Aorta (tissue), 5 donors: ENCODE results near the gene CDK2AP2. TPM values are rescaled to one million over a fixed set of nuclear protein-coding genes. Genes with fewer than 3 reads are reported as not detected.
A peak's percentile ranks its signal among the peaks of the same experiment; 100 is the strongest.

Source experiments
- ATAC-seq: fragments of 200-7000 bp; cut with Tn5 transposase; one replicate; pipeline ENCODE4 v1.9.1; 2022; ENCODE audit warnings: moderate library complexity; ENCODE audit not compliant: low FRiP score
- DNase-seq, 2 donors: peaks; one replicate each; pipeline ENCODE4 v3.0.0-alpha.2; 2020
- H3K27ac ChIP-seq, 2 donors: one replicate each; pipeline ENCODE4 v1.5.1; 2013; ENCODE audit warnings: low read length in 2 of 2, mild to moderate bottlenecking in 2 of 2, moderate library complexity in 2 of 2, control low read depth in 1 of 2, inconsistent platforms in 1 of 2, low read depth in 1 of 2
- H3K27me3 ChIP-seq, 2 donors: one replicate each; pipeline ENCODE4 v1.6.1; 2013; ENCODE audit warnings: control low read depth in 1 of 2, low read length in 1 of 2, mild to moderate bottlenecking in 1 of 2, moderate library complexity in 1 of 2; ENCODE audit not compliant: insufficient read depth in 2 of 2, control insufficient read depth in 1 of 2
- H3K36me3 ChIP-seq, 2 donors: one replicate each; pipeline ENCODE4 v1.6.1; 2013; ENCODE audit warnings: control low read depth in 1 of 2, low read length in 1 of 2, mild to moderate bottlenecking in 1 of 2; ENCODE audit not compliant: insufficient read depth in 2 of 2, control insufficient read depth in 1 of 2
- H3K4me1 ChIP-seq, 2 donors: one replicate each; pipeline ENCODE4 v1.6.1; 2013; ENCODE audit warnings: low read length in 2 of 2, control low read depth in 1 of 2, mild to moderate bottlenecking in 1 of 2, moderate library complexity in 1 of 2; ENCODE audit not compliant: insufficient read depth in 2 of 2, control insufficient read depth in 1 of 2
- H3K4me3 ChIP-seq, 2 donors: one replicate each; pipeline ENCODE4 v1.5.1; 2013; ENCODE audit warnings: low read length in 2 of 2, control low read depth in 1 of 2, mild to moderate bottlenecking in 1 of 2
- H3K9me3 ChIP-seq: one replicate; pipeline ENCODE4 v1.6.1; 2013; ENCODE audit warnings: mild to moderate bottlenecking, low read length; ENCODE audit not compliant: control insufficient read depth
- WGBS, 2 donors: extraction: QIAGEN DNeasy Blood & Tissue Kit; methylation state at CpG; one replicate each; pipeline ENCODE4 v1.1.7; 2013; 5-methylcytosine and 5-hydroxymethylcytosine counted together
- intact Hi-C, 2 donors: fragments of 100-400 bp; cut with DNase I; formaldehyde crosslinking; loops; one replicate each; pipeline versions ENCODE4 v1.14.2 to v1.15.0; 2022
- microRNA-seq, 2 donors: library from miRNA; unstranded; fragments of <30 nt; microRNA quantifications; one replicate each; pipeline ENCODE4 v1.2.0, GENCODE V29; 2020
- polyA plus RNA-seq, 2 donors: library from polyadenylated mRNA; stranded (reverse); fragments of 200-250 nt; gene quantifications; one replicate each; pipeline ENCODE4 v1.2.3, GENCODE V29; 2013
- total RNA-seq, 2 donors: library from RNA; stranded (reverse); fragmentation: NEBNext Ultra II Directional; extraction: Animal tissue kit (Norgen Biotek cat#: 25700); gene quantifications; one replicate each; pipeline ENCODE4 v1.2.1, GENCODE V29; 2021
- donor health status: healthy with polysubstance abuse.
- donor health status: Bipolar disorder and iron deficiency.
- donor health status: DM: no; HTN: no; CAD: no.
- donor health status: DM: no; HTN: no; CAD: no.
- donor health status: DM: yes; HTN: yes; CAD: no.

Gene CDK2AP2
- total and polyA plus RNA-seq, 4 donors = 40.8 to 105 (median 76.5) TPM

- intact Hi-C loops = loop anchor here (5.0 kb wide), 2 partner anchors 43 to 62 kb away; partner anchors contain the start of genes PPP1CA (in 2 of the 2), TBC1D10C (in 2 of the 2), CDK2AP2 (in 1 of the 2) and PITPNM1 (in 1 of the 2)
- no peaks in the 10 kb centered on the region for H3K27me3 ChIP-seq
- H3K4me3 ChIP-seq = peak overlapping the region; percentile 18 to 49
- H3K4me1 ChIP-seq = no peaks in the 10 kb centered on the region
- H3K36me3 ChIP-seq = no peaks in the 10 kb centered on the region
- ATAC-seq (peak; percentile 89), DNase-seq (peak; percentile 93 to 95)
- H3K9me3 ChIP-seq = no peaks in the 10 kb centered on the region
- 19 to 29% methylated on average over 39 to 56 of the region's 56 CpGs for WGBS, 2 donors
- H3K27ac ChIP-seq = peak overlapping the region in 1 of 2 donors; percentile 85
Measured at GRCh38 chr11:67464411-67465188, 43.4 kb downstream of the CDK2AP2 start.

- Histone ChIP-seq H3K4me1 (no peaks in the 10 kb centered on the region), H3K27ac (peak overlapping the region in 1 of 2 donors; percentile 18), H3K9me3 (no peaks in the 10 kb centered on the region), H3K4me3 (no peak overlapping the region), H3K36me3 (no peaks in the 10 kb centered on the region), H3K27me3 (no peaks in the 10 kb centered on the region)
- intact Hi-C loops = no loop called here
- 69 to 71% methylated on average over 20 of the region's 20 CpGs for WGBS, 2 donors
- peak; percentile 69 for ATAC-seq
- peak; percentile 91 to 94 for DNase-seq
Measured at GRCh38 chr11:67463680-67464410, 44.1 kb downstream of the CDK2AP2 start.

DNA sequence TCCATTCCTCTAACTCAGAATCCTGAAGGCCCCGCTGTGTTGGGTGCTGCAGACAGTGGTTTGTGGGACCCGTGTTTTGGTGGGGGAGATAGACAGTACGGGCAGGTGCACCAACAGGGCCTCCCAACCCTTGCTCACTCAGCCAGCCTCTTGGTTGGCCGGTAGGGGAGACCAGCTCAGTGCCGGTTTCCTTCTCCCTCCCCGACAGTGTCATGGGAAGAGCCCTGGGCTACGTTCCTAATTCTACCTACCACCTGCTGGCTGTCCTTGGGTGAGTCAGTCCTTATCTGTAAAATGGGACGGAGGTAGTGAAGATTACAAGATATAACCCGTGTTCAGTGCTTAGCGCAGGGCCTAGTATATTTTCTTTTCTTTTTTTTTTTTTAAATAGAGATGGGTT lies 44.8 kb downstream of the CDK2AP2 start:
- Histone ChIP-seq H3K4me1 (no peaks in the 10 kb centered on the region), H3K4me3 (no peak overlapping the region), H3K9me3 (no peaks in the 10 kb centered on the region), H3K36me3 (no peaks in the 10 kb centered on the region), H3K27ac (no peak overlapping the region), H3K27me3 (no peaks in the 10 kb centered on the region)
- WGBS, 2 donors = 90 to 91% methylated on average over 10 of the region's 10 CpGs
- no peak for DNase-seq
- ATAC-seq = no peak
- intact Hi-C loops = no loop called here

DNA sequence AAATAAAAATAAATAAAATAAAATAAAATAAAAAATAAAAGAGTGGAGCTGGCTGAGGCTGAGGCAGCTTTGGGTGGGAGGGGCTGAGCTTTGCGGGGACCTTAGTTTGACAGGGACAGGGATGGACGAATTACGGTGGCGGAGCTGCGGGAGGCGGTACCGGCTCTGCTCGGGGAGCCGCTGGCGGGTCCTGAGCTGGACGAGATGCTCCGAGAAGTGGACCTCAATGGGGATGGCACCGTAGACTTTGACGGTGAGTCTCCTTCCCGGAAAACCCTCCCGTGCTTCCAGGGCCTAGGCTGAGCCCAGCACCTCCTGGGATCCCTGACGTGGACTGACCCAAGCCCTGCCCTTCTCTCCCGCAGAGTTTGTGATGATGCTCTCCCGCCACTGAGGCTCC lies 49.7 kb downstream of the CDK2AP2 start:
- ATAC-seq (no peak), DNase-seq (no peak)
- no peaks in the 10 kb centered on the region for H3K27me3 ChIP-seq
- H3K4me3 ChIP-seq = no peak overlapping the region
- 82 to 86% methylated on average over 19 of the region's 19 CpGs for WGBS, 2 donors
- no peaks in the 10 kb centered on the region for H3K4me1 ChIP-seq
- intact Hi-C loops = no loop called here
- H3K9me3 ChIP-seq = no peaks in the 10 kb centered on the region
- no peaks in the 10 kb centered on the region for H3K36me3 ChIP-seq
- H3K27ac ChIP-seq = no peak overlapping the region

DNA sequence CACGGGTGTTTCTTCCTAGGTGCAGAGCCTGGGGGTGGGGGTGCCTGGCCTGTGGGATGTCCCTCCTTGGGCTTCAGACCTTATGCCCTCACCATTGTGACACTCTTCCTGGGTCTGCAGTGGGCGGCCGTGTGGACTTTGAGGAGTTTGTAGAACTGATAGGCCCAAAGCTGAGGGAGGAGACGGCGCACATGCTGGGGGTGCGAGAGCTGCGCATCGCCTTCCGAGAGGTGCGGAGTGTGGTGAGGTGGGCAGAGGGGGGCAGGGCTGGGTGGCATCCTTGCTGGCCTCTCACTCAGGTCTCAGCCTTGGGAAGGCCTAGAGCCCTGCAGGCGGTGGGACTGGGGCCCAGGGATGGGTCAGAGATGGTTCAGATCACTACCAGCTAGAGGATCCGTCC lies 50.5 kb downstream of the CDK2AP2 start:
- intact Hi-C loops = no loop called here
- WGBS, 2 donors = 89 to 90% methylated on average over 12 of the region's 12 CpGs
- H3K27ac ChIP-seq = no peak overlapping the region
- H3K27me3 ChIP-seq = no peaks in the 10 kb centered on the region
- no peaks in the 10 kb centered on the region for H3K4me1 ChIP-seq
- ATAC-seq = peak; percentile 51
- no peak overlapping the region for H3K4me3 ChIP-seq
- H3K9me3 ChIP-seq = no peaks in the 10 kb centered on the region
- H3K36me3 ChIP-seq = no peaks in the 10 kb centered on the region
- DNase-seq = no peak

Small RNA genes within 50 kb of the gene (microRNA-seq; reads per million reads assigned to microRNA genes)
- 0 to 1.8 reads per million in 2 donors for gene MIR6752

Other genes starting within 250 kb of the CDK2AP2 start
- 10 to 100 TPM; 53.8 to 77.6 TPM for gene GRK2, start 241.7 kb downstream of the CDK2AP2 start, total RNA-seq
- 10 to 100 TPM; 29.3 to 53.6 TPM for gene GRK2, start 241.7 kb downstream of the CDK2AP2 start, polyA plus RNA-seq
- 10 to 100 TPM; 43.2 to 96.1 TPM for gene ANKRD13D, start 218.9 kb downstream of the CDK2AP2 start, total RNA-seq
- 100 to 1,000 TPM in 1 of 2 donors, 10 to 100 TPM in 1; 16.8 to 100 TPM for gene ANKRD13D, start 218.9 kb downstream of the CDK2AP2 start, polyA plus RNA-seq
- gene SSH3, start 204.6 kb downstream of the CDK2AP2 start, total RNA-seq = 10 to 100 TPM; 27.3 to 37.0 TPM
- gene SSH3, start 204.6 kb downstream of the CDK2AP2 start, polyA plus RNA-seq = 10 to 100 TPM; 13.3 to 24.1 TPM
- 10 to 100 TPM; 82.7 to 85.1 TPM for gene POLD4, start 154.6 kb downstream of the CDK2AP2 start, total RNA-seq
- gene POLD4, start 154.6 kb downstream of the CDK2AP2 start, polyA plus RNA-seq = 100 to 1,000 TPM; 175 to 338 TPM
- 10 to 100 TPM in 1 of 2 donors, 1 to 10 TPM in 1; 7.7 to 12.0 TPM for gene CLCF1, start 134.6 kb downstream of the CDK2AP2 start, total RNA-seq
- gene CLCF1, start 134.6 kb downstream of the CDK2AP2 start, polyA plus RNA-seq = 10 to 100 TPM in 1 of 2 donors, 1 to 10 TPM in 1; 2.6 to 19.5 TPM
- gene RAD9A, start 116.2 kb downstream of the CDK2AP2 start, total RNA-seq = 10 to 100 TPM; 14.6 to 25.1 TPM
- gene RAD9A, start 116.2 kb downstream of the CDK2AP2 start, polyA plus RNA-seq = 10 to 100 TPM in 1 of 2 donors, 1 to 10 TPM in 1; 8.8 to 56.2 TPM
- 10 to 100 TPM; 61.7 to 64.8 TPM for gene PPP1CA, start 106.3 kb downstream of the CDK2AP2 start, total RNA-seq
- 10 to 100 TPM; 79.6 to 92.0 TPM for gene PPP1CA, start 106.3 kb downstream of the CDK2AP2 start, polyA plus RNA-seq
- 1 to 10 TPM; 4.2 to 9.5 TPM for gene TBC1D10C, start 104.1 kb downstream of the CDK2AP2 start, total RNA-seq
- 1 to 10 TPM; 1.9 to 2.3 TPM for gene TBC1D10C, start 104.1 kb downstream of the CDK2AP2 start, polyA plus RNA-seq
- 1 to 10 TPM; 7.0 to 9.3 TPM for gene CARNS1, start 92.5 kb downstream of the CDK2AP2 start, total RNA-seq
- 1 to 10 TPM in 1 of 2 donors, under 1 TPM in 1; 0.38 to 8.1 TPM for gene CARNS1, start 92.5 kb downstream of the CDK2AP2 start, polyA plus RNA-seq
- gene RPS6KB2, start 79.7 kb downstream of the CDK2AP2 start, total RNA-seq = 10 to 100 TPM; 30.8 to 37.7 TPM
- gene RPS6KB2, start 79.7 kb downstream of the CDK2AP2 start, polyA plus RNA-seq = 10 to 100 TPM; 38.2 to 84.8 TPM
- gene PTPRCAP, start 70.5 kb downstream of the CDK2AP2 start, total RNA-seq = 1 to 10 TPM; 2.9 to 4.8 TPM
- 10 to 100 TPM in 1 of 2 donors, 1 to 10 TPM in 1; 2.0 to 13.8 TPM for gene PTPRCAP, start 70.5 kb downstream of the CDK2AP2 start, polyA plus RNA-seq
- 10 to 100 TPM; 77.6 to 79.6 TPM for gene CORO1B, start 64.7 kb downstream of the CDK2AP2 start, total RNA-seq
- 10 to 100 TPM; 45.7 to 96.7 TPM for gene CORO1B, start 64.7 kb downstream of the CDK2AP2 start, polyA plus RNA-seq
- gene GPR152, start 55.4 kb downstream of the CDK2AP2 start, total RNA-seq = not detected
- not detected for gene GPR152, start 55.4 kb downstream of the CDK2AP2 start, polyA plus RNA-seq
- 1 to 10 TPM; 2.4 TPM for gene CABP4, start 52.8 kb downstream of the CDK2AP2 start, total RNA-seq
- 1 to 10 TPM in 1 of 2 donors, under 1 TPM in 1; 0.33 to 3.9 TPM for gene CABP4, start 52.8 kb downstream of the CDK2AP2 start, polyA plus RNA-seq
- gene TMEM134, start 38.9 kb downstream of the CDK2AP2 start, total RNA-seq = 10 to 100 TPM; 34.1 to 37.6 TPM
- 10 to 100 TPM; 20.0 to 63.2 TPM for gene TMEM134, start 38.9 kb downstream of the CDK2AP2 start, polyA plus RNA-seq
- 10 to 100 TPM; 61.2 to 63.1 TPM for gene AIP, start 25.1 kb downstream of the CDK2AP2 start, total RNA-seq
- gene AIP, start 25.1 kb downstream of the CDK2AP2 start, polyA plus RNA-seq = 100 to 1,000 TPM; 105 to 141 TPM
- 10 to 100 TPM; 40.5 to 48.8 TPM for gene PITPNM1, start 2.8 kb downstream of the CDK2AP2 start, total RNA-seq
- 10 to 100 TPM; 11.8 to 22.5 TPM for gene PITPNM1, start 2.8 kb downstream of the CDK2AP2 start, polyA plus RNA-seq
- not detected for gene CABP2, start 15.3 kb upstream of the CDK2AP2 start, total RNA-seq
- gene CABP2, start 15.3 kb upstream of the CDK2AP2 start, polyA plus RNA-seq = not detected
- gene GSTP1, start 75.7 kb upstream of the CDK2AP2 start, total RNA-seq = 100 to 1,000 TPM; 371 to 432 TPM
- gene GSTP1, start 75.7 kb upstream of the CDK2AP2 start, polyA plus RNA-seq = 100 to 1,000 TPM; 559 to 782 TPM
- gene NDUFV1, start 98.8 kb upstream of the CDK2AP2 start, total RNA-seq = 100 to 1,000 TPM; 113 to 123 TPM
- gene NDUFV1, start 98.8 kb upstream of the CDK2AP2 start, polyA plus RNA-seq = 100 to 1,000 TPM; 104 to 295 TPM
- gene NUDT8, start 121.8 kb upstream of the CDK2AP2 start, total RNA-seq = 1 to 10 TPM; 4.6 to 6.8 TPM
- gene NUDT8, start 121.8 kb upstream of the CDK2AP2 start, polyA plus RNA-seq = 1 to 10 TPM; 4.1 to 9.5 TPM
- gene TBX10, start 131.6 kb upstream of the CDK2AP2 start, total RNA-seq = not detected
- gene TBX10, start 131.6 kb upstream of the CDK2AP2 start, polyA plus RNA-seq = 1 to 10 TPM in 1 of 2 donors, under 1 TPM in 1; 0.23 to 5.4 TPM
- gene ACY3, start 142.6 kb upstream of the CDK2AP2 start, total RNA-seq = not detected
- 1 to 10 TPM in 1 of 2 donors, not detected in 1; 8.3 TPM for gene ACY3, start 142.6 kb upstream of the CDK2AP2 start, polyA plus RNA-seq
- gene ALDH3B2, start 166.5 kb upstream of the CDK2AP2 start, total RNA-seq = not detected
- gene ALDH3B2, start 166.5 kb upstream of the CDK2AP2 start, polyA plus RNA-seq = under 1 TPM in 1 of 2 donors, not detected in 1; 0.05 TPM